Sigmoid colon (tissue), 4 donors: ENCODE measurements around the gene USP49.

Source experiments
- EP300 ChIP-seq, 4 donors: sonication (generic); formaldehyde crosslinking; IDR thresholded peaks; one replicate each; pipeline ENCODE4 v1.6.1; 2017; ENCODE audit warnings: antibody characterized with exemption in 4 of 4
- POLR2A ChIP-seq, 2 donors: fragments of 450-650 bp; IDR thresholded peaks; one replicate each; pipeline ENCODE4 v1.6.1; 2016; ENCODE audit warnings: antibody characterized with exemption in 2 of 2, mild to moderate bottlenecking in 2 of 2, moderate library complexity in 2 of 2
- POLR2AphosphoS5 ChIP-seq, 4 donors: sonication (generic); formaldehyde crosslinking; IDR thresholded peaks; one replicate each; pipeline ENCODE4 v1.6.1; 2017; ENCODE audit warnings: antibody characterized with exemption in 4 of 4
- TF ChIP-seq, protein P1 (sequence below), 4 experiments: fragments of 450-650 bp in 3 of 4; fragments of 200-600 bp in 1 of 4; IDR thresholded peaks; one replicate each; pipeline ENCODE4 v1.5.1; 2016 to 2019; ENCODE audit warnings: antibody characterized with exemption in 4 of 4, mild to moderate bottlenecking in 3 of 4, moderate library complexity in 2 of 4

DNA sequence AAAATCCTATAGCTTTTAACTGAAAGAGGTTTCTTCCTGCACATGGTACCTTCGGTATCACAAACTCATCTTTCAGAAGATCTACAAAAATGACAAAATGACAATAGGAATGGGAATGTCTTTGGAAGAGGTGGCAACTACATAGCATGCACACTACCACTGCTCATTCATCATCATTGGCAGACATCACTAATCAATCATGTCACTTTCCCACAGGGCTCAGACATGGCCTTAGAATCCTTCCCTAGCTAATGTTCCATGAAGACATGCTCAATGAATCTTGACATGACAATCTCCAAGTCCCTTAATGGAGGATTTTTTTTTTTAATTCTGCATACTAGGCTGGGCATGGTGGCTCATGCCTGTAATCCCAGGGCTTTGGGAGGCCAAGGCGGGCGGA, 144.8 kb downstream of the USP49 start:
- no peak for TF ChIP-seq POLR2AphosphoS5 (IDR thresholded peaks at IDR 0.05)
- TF ChIP-seq, protein P1, sequence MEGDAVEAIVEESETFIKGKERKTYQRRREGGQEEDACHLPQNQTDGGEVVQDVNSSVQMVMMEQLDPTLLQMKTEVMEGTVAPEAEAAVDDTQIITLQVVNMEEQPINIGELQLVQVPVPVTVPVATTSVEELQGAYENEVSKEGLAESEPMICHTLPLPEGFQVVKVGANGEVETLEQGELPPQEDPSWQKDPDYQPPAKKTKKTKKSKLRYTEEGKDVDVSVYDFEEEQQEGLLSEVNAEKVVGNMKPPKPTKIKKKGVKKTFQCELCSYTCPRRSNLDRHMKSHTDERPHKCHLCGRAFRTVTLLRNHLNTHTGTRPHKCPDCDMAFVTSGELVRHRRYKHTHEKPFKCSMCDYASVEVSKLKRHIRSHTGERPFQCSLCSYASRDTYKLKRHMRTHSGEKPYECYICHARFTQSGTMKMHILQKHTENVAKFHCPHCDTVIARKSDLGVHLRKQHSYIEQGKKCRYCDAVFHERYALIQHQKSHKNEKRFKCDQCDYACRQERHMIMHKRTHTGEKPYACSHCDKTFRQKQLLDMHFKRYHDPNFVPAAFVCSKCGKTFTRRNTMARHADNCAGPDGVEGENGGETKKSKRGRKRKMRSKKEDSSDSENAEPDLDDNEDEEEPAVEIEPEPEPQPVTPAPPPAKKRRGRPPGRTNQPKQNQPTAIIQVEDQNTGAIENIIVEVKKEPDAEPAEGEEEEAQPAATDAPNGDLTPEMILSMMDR (IDR thresholded peaks at IDR 0.05) = no peak
- TF ChIP-seq POLR2A (IDR thresholded peaks at IDR 0.05) = no peak
- TF ChIP-seq EP300 (IDR thresholded peaks at IDR 0.05) = no peak
